Thyroid gland (tissue), 4 donors: ENCODE data around the gene EDC3. TPM values are rescaled to one million over a fixed set of nuclear protein-coding genes. Genes with fewer than 3 reads are reported as not detected.

Experiments
- DNase-seq, 2 donors: peaks; one replicate each; pipeline ENCODE4 v3.0.0-alpha.2; 2019
- H3K27ac ChIP-seq, 3 donors: fragments of 200-600 bp; sonication (generic); 1 replicate in 2 of 3; 2 replicates in 1 of 3; pipeline ENCODE4 v1.5.1; 2016 to 2019; ENCODE audit warnings: mild to moderate bottlenecking in 1 of 3, moderate library complexity in 1 of 3
- H3K27me3 ChIP-seq: fragments of 200-600 bp; sonication (generic); one replicate; pipeline ENCODE4 v1.5.1; 2019
- H3K36me3 ChIP-seq, 2 donors: fragments of 200-600 bp; sonication (generic); one replicate each; pipeline ENCODE4 v1.5.1; 2016 to 2019
- H3K4me1 ChIP-seq, 2 donors: fragments of 200-600 bp; sonication (generic); one replicate each; pipeline ENCODE4 v1.5.1; 2017 to 2019
- H3K4me3 ChIP-seq, 3 donors: fragments of 200-600 bp; sonication (generic); replicated peaks in 1 of 3; 1 replicate in 2 of 3; 2 replicates in 1 of 3; pipeline ENCODE4 v1.5.1; 2016; ENCODE audit warnings: mild to moderate bottlenecking in 1 of 3
- H3K9me3 ChIP-seq: fragments of 200-600 bp; sonication (generic); one replicate; pipeline ENCODE4 v1.5.1; 2017
- POLR2A ChIP-seq, 2 donors: fragments of 450-650 bp; IDR thresholded peaks; one replicate each; pipeline ENCODE4 v1.6.1; 2017; ENCODE audit warnings: antibody characterized with exemption in 2 of 2, mild to moderate bottlenecking in 2 of 2, moderate library complexity in 1 of 2
- WGBS, 2 donors: methylation state at CpG; one replicate each; pipeline ENCODE4 v1.1.5; 2017; 5-methylcytosine and 5-hydroxymethylcytosine counted together
- intact Hi-C: fragments of 100-400 bp; cut with DNase I; formaldehyde crosslinking; loops from one replicate; pipeline ENCODE4 v1.15.1; 2023
- total RNA-seq, 4 donors: library from RNA; depleted of rRNA; stranded (reverse); fragments of >200 nt; gene quantifications; one replicate each; pipeline ENCODE4 v1.2.3, GENCODE V29; 2016
- TF ChIP-seq, protein P1 (sequence below), 6 experiments: fragments of 200-600 bp in 3 of 6; fragments of 450-650 bp in 3 of 6; sonication (generic) in 3 of 6; IDR thresholded peaks; one replicate each; pipeline ENCODE4 v1.5.1; 2016 to 2019; ENCODE audit warnings: antibody characterized with exemption in 6 of 6, mild to moderate bottlenecking in 2 of 6, inconsistent platforms in 1 of 6, moderate library complexity in 1 of 6

The EDC3 gene
- total RNA-seq, 4 donors from 2014 or later = 16.3 to 64.7 (median 25.7) TPM

DNA sequence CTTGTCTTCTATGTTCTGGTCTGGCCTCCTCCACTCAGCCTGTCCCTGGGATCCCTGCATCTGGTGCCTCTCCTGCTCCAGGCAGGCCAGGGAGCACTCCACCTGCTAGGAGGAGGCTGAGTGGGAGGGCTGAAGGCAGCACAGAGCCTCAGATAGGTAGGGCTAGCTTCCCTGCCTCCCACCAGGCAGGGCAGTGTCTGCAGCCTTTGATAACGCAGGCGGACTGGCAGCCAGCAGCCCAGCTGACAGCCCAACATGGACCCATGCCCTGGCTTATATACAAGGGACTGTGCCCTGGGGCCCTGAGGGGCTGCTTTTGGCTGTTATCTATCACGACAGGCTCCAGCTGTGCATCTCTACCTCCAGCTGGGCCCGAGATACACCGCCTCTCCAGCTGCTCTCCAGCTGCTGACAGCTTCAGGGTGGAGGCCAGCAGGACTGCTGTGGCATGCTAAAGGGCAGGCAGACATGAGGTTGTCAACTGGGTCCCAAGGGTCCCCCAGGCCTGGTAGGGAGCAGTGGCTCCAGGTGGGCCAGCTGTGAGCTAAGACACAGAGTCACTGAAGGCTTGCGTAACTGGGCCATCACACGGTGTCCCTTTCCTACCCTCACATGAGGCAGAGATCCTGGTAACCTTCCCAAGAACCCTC, 85.4 kb downstream of the EDC3 start:
- 79 to 82% methylated on average over 5 to 7 of the region's 7 CpGs for WGBS, 2 donors
- Histone ChIP-seq H3K36me3 (no peaks in the 10 kb centered on the region), H3K27ac (no peak overlapping the region), H3K9me3 (no peaks in the 10 kb centered on the region), H3K27me3 (no peaks in the 10 kb centered on the region), H3K4me3 (no peak overlapping the region), H3K4me1 (no peaks in the 10 kb centered on the region)
- intact Hi-C loops = loop anchor here (5.0 to 10.0 kb wide), 2 partner anchors 68 to 226 kb away; partner anchors contain the start of gene ARID3B
- no peak for DNase-seq
- TF ChIP-seq, protein P1, sequence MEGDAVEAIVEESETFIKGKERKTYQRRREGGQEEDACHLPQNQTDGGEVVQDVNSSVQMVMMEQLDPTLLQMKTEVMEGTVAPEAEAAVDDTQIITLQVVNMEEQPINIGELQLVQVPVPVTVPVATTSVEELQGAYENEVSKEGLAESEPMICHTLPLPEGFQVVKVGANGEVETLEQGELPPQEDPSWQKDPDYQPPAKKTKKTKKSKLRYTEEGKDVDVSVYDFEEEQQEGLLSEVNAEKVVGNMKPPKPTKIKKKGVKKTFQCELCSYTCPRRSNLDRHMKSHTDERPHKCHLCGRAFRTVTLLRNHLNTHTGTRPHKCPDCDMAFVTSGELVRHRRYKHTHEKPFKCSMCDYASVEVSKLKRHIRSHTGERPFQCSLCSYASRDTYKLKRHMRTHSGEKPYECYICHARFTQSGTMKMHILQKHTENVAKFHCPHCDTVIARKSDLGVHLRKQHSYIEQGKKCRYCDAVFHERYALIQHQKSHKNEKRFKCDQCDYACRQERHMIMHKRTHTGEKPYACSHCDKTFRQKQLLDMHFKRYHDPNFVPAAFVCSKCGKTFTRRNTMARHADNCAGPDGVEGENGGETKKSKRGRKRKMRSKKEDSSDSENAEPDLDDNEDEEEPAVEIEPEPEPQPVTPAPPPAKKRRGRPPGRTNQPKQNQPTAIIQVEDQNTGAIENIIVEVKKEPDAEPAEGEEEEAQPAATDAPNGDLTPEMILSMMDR (IDR thresholded peaks at IDR 0.05) = no peak
- TF ChIP-seq POLR2A (IDR thresholded peaks at IDR 0.05) = no peak

DNA sequence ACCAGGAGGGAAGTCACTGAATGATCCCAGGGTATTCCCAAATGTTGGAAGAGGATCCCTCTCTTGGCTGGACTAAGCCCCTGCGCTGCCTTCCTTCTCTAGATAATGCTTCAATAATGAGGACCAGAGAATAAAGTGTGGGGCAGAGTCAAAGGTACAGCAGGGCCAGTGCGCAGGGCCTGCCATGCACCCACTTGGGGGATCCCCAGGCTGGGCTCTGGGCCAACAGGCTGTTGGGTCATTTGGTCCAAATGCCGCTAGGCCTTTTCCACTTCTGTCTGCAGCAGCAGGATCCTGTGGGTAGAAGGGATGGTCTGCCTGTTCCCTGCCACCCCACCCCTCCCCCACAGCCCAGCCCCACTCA, 85.9 kb downstream of the EDC3 start:
- H3K36me3 ChIP-seq = no peaks in the 10 kb centered on the region
- no peaks in the 10 kb centered on the region for H3K4me1 ChIP-seq
- H3K4me3 ChIP-seq = no peak overlapping the region
- no peak for DNase-seq
- H3K27me3 ChIP-seq = no peaks in the 10 kb centered on the region
- H3K9me3 ChIP-seq = no peaks in the 10 kb centered on the region
- WGBS, 2 donors = 91 to 94% methylated on average over 3 of the region's 3 CpGs
- no peak overlapping the region for H3K27ac ChIP-seq
- intact Hi-C loops = loop anchor here (5.0 to 10.0 kb wide), 2 partner anchors 68 to 225 kb away; partner anchors contain the start of gene ARID3B
- no peak for TF ChIP-seq POLR2A (IDR thresholded peaks at IDR 0.05)
- TF ChIP-seq, protein P1 (IDR thresholded peaks at IDR 0.05) = no peak

DNA sequence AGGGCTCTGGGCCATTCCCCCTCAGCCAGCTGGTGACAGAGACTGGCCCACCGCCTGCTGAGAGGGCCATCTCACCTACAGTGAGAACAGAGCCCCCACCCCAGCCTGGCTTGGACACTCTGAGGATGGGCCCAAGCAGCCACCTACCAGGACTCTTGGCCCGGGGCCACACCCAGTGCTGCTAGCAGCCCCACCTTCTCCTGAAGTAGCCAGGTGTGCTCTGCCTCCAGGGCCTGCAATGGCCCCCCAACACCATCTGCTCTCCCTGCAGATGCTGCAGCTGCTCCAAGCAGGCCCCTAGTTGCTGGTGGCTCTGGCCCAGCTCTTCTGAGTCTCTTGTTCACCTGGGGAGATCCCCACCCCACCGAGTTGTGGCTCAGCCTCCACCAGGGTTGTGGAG, 87.0 kb downstream of the EDC3 start:
- Histone ChIP-seq H3K27ac (no peak overlapping the region), H3K27me3 (no peaks in the 10 kb centered on the region), H3K36me3 (no peaks in the 10 kb centered on the region), H3K4me3 (no peak overlapping the region), H3K9me3 (no peaks in the 10 kb centered on the region), H3K4me1 (no peaks in the 10 kb centered on the region)
- intact Hi-C loops = no loop called here
- WGBS, 2 donors = 86 to 100% methylated on average over 2 to 3 of the region's 3 CpGs
- DNase-seq = no peak
- no peak for TF ChIP-seq POLR2A (IDR thresholded peaks at IDR 0.05)
- TF ChIP-seq, protein P1 (IDR thresholded peaks at IDR 0.05) = no peak

DNA sequence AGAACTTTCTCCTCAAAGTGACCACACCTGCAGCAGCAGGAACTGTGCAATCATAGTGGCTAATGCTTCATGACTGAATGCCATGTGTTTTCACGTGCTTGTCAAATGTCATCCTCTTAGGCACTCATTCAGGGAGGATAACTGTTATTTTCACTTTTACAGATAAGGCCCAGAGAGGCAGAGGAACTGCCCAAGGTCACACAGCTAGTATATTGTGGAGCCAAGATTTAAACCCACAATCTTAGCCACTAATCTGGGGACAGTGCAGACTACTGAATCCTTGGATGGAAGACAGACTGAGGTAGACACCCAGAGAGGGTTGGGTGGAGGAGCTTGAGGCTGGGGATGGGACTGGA, 90.1 kb downstream of the EDC3 start:
- WGBS, 2 donors = 85 to 93% methylated on average over 1 of the region's 1 CpG
- TF ChIP-seq, protein P1 (IDR thresholded peaks at IDR 0.05) = no peak
- no peak for TF ChIP-seq POLR2A (IDR thresholded peaks at IDR 0.05)
- intact Hi-C loops = no loop called here

DNA sequence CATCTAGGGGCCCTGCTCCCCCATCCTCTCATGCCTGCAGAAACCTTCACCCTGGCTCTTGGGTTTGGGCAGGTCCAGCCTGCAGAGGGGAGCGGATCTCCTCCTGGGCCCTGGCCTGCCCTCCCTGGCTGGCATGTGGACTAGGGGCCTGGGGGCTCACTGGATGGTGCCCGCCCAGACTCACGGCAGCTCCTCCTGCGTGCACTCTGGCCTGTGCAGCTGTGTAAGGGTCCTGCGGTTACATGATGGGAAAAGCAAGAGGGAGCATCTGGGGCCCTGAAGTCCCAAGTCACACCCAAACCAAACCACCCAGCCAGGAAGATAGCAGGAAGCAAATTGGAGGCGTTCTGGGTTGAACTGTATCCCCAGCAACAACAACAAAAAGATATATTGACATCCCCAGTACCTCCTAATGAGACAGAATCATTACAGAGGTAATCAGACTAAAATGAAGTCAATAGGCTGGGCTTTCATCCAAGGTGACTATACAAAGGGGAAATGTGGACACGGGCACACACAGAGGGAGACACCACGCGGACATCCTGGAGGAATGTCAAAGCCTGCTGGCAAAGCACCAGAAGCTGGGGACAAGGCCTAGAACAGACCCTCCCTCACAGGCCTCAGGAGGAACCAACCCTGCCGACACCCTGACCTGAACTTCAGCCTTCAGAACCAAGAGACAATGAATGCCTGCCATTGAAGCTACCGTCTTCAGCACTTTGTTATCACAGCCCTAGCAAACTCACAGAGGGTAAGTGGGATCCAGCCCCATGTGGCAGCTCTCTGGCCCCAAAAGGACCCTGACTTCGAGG, 90.6 kb downstream of the EDC3 start:
- Histone ChIP-seq H3K9me3 (no peaks in the 10 kb centered on the region), H3K4me1 (peaks cover 0 to 4% of the 10 kb centered on the region in 2 donors), H3K36me3 (no peaks in the 10 kb centered on the region), H3K27me3 (no peaks in the 10 kb centered on the region), H3K27ac (no peak overlapping the region), H3K4me3 (no peak overlapping the region)
- DNase-seq = no peak
- no peak for TF ChIP-seq POLR2A (IDR thresholded peaks at IDR 0.05)
- TF ChIP-seq, protein P1 (IDR thresholded peaks at IDR 0.05) = no peak
- intact Hi-C loops = no loop called here
- WGBS, 2 donors = 79 to 81% methylated on average over 11 to 12 of the region's 12 CpGs

More for the DNA sequence above, 90.1 kb downstream of the EDC3 start:
- no peak for DNase-seq
- H3K4me3 ChIP-seq = no peak overlapping the region
- H3K27ac ChIP-seq = no peak overlapping the region
- no peaks in the 10 kb centered on the region for H3K27me3 ChIP-seq
- no peaks in the 10 kb centered on the region for H3K36me3 ChIP-seq
- H3K9me3 ChIP-seq = no peaks in the 10 kb centered on the region
- no peaks in the 10 kb centered on the region for H3K4me1 ChIP-seq
